Fibroblast of pulmonary artery (primary cell): Measurements from ENCODE around the gene TMCO5A.
A peak's percentile ranks its signal among the peaks of the same experiment; 100 is the strongest.

Experiments
- DNase-seq: peaks from one replicate; pipeline ENCODE4 v3.0.0-alpha.2; 2010; ENCODE audit warnings: low read depth
- H3K4me3 ChIP-seq: replicated peaks from 2 replicates; pipeline ENCODE4 v1.5.1; 2011; ENCODE audit warnings: low read depth, mild to moderate bottlenecking, control low read depth, low read length, moderate library complexity
- CTCF ChIP-seq: IDR thresholded peaks from 2 replicates; pipeline ENCODE4 v1.5.1; 2011; ENCODE audit warnings: mild to moderate bottlenecking, control low read depth, low read length, inconsistent platforms; ENCODE audit errors: missing control alignments

The TMCO5A gene

GRCh38 chr15:37981201-37981600 is 46.8 kb downstream of the TMCO5A start:
- TF ChIP-seq CTCF, result no peak
- DNase-seq, result no peak
- H3K4me3 ChIP-seq, result no peak overlapping the region

- peak; percentile 71 for TF ChIP-seq CTCF
- no peak overlapping the region for H3K4me3 ChIP-seq
- DNase-seq, result peak; percentile 68
Observed at GRCh38 chr15:37981775-37982174, 47.3 kb downstream of the TMCO5A start.

GRCh38 chr15:37984368-37984767 is 49.9 kb downstream of the TMCO5A start:
- no peak overlapping the region for H3K4me3 ChIP-seq
- no peak for DNase-seq
- TF ChIP-seq CTCF, result no peak

GRCh38 chr15:37995461-37996347 is 61.3 kb downstream of the TMCO5A start:
- H3K4me3 ChIP-seq, result peak overlapping the region; percentile 23
- DNase-seq, result peak; percentile 87
- peak; percentile 67 for TF ChIP-seq CTCF
